UCSD-AML1 (cell line): ENCODE data around the gene TRIM40.

Source experiments
- DNase-seq: peaks from one replicate; lab custom pipeline; 2025; ENCODE audit not compliant: unreplicated experiment; lab: John Stamatoyannopoulos, UW

The TRIM40 gene, protein sequence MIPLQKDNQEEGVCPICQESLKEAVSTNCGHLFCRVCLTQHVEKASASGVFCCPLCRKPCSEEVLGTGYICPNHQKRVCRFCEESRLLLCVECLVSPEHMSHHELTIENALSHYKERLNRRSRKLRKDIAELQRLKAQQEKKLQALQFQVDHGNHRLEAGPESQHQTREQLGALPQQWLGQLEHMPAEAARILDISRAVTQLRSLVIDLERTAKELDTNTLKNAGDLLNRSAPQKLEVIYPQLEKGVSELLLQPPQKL

DNA sequence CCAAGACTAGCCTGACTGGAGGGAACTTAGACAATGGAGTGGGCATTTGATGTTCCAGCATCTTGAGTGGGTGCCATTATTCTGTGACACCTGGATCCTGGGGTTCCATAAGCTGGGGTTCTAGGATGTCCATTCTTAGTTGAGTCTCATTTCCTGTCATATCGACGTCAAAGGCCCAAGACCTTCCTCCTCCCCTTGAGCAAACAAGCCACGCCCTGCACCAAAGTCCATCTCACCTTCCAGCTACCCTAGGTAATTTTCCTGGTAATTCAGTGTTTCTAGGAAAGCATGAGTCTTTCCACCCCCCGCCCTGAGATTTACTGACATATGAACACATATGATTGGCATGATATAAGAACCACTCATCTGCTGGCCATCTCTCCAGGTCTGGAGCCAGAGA lies at the start of gene TRIM40:
Gene TRIM40, plus strand, starts transcription at position 384 of the 400 bp plus-strand sequence. CDS start 897 bp downstream, outside the sequence.
- no peak for DNase-seq

- no peak for DNase-seq
Observed at GRCh38 chr6:30087876-30088275, 48.1 kb upstream of the TRIM40 start.

DNA sequence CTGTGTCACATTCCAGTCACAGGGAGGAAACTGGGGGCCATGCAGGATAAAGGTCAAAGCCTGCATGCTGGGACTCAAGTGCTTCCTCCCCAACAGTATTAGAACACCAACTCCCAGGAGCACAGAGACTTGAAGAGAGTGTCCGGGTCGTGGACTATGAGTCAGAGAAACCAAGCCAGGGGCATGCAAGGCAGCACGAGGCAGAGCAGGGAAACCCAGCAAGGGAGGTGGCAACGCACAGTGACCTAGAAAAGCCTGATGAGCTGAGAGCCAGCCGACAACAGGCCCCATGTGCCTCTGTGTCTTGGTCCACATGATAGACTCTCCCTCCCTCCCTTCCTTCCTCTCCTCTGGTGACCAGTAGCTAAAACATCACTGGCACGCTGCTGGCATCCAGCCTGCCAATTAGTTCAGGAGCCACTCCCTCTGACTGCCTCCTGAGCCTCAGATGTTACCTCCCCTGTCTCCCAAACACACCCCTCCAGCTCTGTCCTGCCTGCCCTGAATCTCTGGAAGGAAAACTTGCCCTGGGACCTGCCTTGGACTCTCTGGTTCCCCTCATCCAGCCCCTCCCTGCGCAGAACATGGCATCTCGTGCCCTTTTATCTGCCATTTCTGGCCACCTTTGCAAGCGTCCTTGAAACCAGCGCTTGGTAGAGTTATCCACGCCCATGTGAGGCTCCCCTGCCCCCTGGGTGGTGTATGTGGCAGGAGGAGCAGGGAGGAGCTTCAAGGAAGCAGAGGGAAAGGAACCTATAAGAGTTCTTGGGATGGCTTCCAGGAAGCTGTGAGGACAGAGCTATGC lies 44.2 kb upstream of the TRIM40 start:
- DNase-seq: no peak

- no peak for DNase-seq
Observed at GRCh38 chr6:30092852-30093543, 42.9 kb upstream of the TRIM40 start.

DNA sequence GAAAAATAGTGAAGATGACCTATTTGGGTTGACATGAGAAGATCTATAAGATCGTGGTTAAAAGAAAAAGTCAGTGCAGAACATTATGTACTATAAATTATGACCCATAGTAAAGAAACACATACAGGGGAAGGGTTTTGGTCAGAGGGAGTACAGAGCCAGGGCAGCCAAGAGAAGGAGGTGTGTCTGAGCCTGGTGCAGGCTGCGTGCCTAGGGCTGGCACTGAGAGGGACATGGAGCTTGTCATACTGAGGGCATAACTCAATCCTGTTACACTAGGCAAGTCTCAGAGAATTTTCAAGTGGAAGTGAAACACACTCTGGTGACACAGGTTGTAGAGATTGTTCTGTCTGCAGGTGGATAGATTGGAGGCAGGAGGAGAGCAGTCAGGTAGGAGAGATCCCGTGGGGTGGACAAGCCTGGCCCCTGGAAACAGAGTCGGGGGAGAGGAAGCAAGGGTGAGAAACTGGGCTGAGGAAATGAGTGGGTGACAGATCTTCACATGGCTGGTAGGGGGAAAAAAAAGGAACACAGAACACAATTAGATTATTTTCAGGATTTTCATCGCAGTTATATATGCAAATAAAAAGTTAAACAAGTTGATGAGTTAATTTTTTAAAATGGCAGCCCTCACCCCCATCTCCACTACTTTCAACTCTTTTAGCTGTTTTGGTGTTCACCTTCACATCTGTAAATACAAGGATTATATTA lies 41.8 kb upstream of the TRIM40 start:
- no peak for DNase-seq

GRCh38 chr6:30096829-30097228 lies 39.1 kb upstream of the TRIM40 start:
- DNase-seq: no peak

- DNase-seq: no peak
Observed at GRCh38 chr6:30097902-30098768, 37.8 kb upstream of the TRIM40 start.

- DNase-seq: no peak
Observed at GRCh38 chr6:30100154-30100553, 35.8 kb upstream of the TRIM40 start.

DNA sequence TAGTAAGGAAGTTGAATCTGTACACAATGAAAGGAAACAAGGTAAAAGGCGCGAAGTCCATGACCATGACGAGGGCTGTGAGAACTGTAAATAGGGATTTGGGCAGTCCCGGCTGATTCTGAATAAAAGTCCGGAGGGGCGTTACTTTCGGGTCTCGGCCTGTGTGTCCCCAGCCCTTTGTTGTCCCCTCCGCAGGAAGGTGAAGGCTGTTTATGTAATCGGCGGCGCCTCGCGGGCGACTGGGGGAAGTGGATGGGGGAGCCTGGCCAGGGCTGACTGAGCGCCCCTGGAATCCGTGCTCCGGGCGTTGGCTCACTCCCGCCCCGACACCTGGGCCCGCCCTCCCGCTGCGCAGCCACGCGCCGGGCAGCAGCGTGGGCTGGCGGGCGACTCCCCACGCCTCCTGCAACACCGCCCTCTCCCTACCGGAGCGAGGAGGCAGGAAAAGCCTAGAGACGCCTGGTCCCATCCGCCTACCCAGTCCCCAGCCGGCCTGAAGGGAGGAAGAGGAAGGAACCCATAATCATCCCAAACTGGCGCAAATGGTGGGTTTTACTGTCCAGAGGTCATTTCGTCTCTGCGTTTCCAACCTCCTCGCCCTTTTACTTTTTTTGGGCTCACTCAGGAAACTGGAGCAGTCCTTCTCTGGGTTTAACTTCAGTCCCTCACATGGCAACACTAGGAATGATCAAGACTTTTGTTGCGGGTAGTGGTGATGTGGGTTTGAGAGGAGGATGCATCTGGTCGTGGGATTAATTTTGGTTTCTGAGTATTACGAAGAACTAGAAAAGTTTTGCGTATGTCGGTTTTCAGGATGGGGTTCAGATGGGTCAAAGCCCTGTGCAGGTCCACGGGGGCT lies 35.1 kb upstream of the TRIM40 start:
- peak; percentile 59 for DNase-seq

- DNase-seq: peak; percentile 88
Observed at GRCh38 chr6:30101444-30102413, 34.2 kb upstream of the TRIM40 start.

- no peak for DNase-seq
Observed at GRCh38 chr6:30102414-30102969, 33.4 kb upstream of the TRIM40 start.

- DNase-seq: peak; percentile 85
Observed at GRCh38 chr6:30102970-30103871, 32.7 kb upstream of the TRIM40 start.

- no peak for DNase-seq
Observed at GRCh38 chr6:30103872-30104179, 32.1 kb upstream of the TRIM40 start.

DNA sequence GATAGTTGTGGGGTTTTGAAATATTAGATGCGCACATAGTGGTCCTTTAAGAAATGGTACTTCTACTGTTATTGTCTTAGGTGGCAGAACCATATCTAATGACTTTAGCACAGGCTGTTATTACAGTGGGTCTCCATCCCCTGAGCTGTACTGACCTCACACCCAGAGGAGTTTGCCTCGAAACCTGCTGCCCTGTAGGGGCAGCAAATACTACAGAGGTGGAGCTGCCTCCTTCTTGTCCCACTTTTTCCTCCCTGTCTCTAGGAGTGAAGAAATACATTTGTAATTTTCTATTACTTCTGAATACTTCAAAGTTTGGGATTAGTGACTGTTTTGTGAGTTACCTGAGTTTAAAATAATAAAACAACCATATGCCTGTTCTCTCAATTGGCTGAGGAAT lies 31.3 kb upstream of the TRIM40 start:
- DNase-seq: no peak

DNA sequence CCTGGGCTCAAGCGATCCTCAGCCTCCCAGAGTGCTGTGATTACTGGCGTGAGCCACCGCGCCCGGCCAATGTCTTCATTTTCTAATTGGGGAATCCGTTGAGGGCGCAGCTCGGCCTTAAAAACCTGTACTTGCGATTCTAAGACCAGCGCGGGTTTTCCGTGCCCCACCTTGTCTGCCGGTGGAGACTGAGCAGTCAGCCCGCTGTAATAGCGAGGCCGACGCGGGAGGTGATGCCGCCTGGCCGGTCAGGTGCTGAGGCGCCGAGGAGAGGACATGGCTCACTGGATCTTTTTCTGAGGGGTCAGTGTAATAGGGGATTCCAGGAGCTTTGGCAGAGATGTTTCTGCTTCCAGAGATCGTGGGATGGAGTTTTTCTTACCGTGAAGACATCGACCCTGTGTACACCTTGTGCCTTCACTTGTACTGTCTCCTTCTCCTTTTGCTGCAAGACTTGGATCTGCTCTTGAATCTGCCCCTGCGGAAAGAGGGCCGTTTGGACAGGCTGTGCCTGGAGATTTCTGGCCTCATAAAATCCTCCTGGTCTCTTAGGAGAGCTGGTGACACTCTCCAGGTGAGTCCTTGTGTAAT lies 24.6 kb upstream of the TRIM40 start:
- no peak for DNase-seq

DNA sequence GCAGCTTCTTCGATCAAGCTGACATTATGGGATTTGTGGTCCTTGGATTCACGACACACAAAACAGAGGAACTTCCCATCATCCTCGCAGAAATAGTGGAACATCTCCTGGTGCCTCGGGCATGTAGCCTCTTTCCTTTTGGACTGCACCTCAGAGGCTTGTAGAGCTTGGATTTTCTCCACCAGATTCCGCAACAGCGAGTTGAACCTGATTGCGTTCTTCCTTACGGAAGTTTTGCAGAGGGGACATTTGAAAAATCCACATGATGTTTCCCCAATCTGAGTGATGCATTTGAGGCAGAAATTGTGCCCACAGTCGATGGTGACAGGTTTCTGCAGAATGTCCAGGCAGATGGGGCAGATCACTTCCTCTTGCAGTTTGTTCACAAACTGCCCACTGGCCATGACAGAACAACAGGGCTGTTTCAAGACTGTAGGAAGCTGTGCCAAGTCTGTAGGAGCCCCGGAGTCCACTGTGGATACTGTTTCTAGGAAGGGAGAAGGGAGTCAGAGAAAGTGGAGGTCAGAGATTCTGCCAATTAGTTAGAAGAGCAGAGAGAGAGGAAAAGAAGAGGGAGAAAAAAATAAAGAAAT lies 23.4 kb upstream of the TRIM40 start:
- no peak for DNase-seq
